HG03565 (cell line): Measurements from ENCODE around the gene EFEMP2.

Experiments
- ATAC-seq: cut with Tn5 transposase; IDR thresholded peaks from one replicate; pipeline ENCODE4 v1.9.1; 2021; ENCODE audit warnings: mild to moderate bottlenecking, moderate library complexity; ENCODE audit not compliant: unreplicated experiment

The EFEMP2 gene

DNA sequence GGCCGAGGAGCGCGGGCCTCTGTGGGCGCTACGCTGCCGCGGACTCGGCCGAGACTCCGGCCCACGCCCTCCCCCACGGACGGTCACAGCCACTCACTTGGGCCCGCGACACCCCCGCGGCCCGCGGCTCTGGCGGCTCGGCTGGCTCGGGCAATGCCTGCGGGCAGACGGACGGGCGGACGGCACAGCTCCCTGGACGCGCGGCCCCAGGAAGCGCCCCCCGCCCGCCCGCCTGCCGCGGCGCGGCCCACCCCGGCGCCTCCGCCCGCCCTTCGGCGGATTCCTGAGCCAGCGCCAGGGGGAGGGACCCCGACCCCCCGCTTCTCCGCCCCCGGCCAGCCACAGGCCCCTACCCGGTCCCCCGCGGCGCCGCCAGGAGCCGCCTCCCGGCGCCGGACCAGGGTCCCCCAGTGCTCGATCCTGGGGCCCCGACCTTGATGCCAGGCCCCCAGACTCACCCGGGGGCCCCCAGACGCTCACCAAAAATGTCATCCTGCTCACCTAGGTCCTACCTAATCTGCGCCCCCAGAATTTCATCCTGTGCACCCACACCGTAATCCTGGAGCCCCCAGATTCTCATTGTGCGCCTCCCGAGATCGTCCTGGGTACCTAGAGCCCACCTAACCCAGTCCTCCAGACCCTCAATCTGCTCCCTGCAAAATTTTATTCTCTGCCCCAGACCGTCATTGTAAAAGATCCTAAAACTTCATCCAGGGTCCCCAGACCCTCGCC lies at the start of gene EFEMP2:
TSS of gene EFEMP2 (minus strand) at position 215 of the 732 bp plus-strand sequence. CDS start 446 bp downstream, outside the sequence.
- ATAC-seq: no peak

DNA sequence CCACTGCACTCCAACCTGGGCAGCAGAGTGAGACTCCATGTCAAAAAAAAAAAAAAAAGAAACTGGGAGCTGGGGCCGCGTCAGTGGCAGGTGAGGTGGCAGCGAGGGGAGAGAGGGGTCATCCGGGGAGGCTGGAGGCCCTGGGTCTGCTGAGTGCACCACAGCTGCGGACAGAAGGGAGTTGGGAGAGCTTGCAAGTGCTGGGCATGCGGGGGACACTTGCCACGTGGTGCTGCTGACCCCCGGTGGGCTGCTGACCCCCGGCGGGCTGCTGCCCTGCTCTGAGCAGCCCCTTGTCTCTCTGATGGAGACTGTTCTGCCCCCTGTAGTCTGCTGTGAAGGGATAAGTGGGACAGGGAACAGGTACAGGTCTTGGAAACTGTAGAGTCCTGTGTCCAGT lies 49.3 kb upstream of the EFEMP2 start:
- no peak for ATAC-seq

GRCh38 chr11:65921033-65921555 lies 48.5 kb upstream of the EFEMP2 start:
- ATAC-seq: no peak

GRCh38 chr11:65920372-65920802 lies 47.8 kb upstream of the EFEMP2 start:
- ATAC-seq: no peak

- peak; percentile 24 for ATAC-seq
Observed at GRCh38 chr11:65919573-65920371, 47.2 kb upstream of the EFEMP2 start.

GRCh38 chr11:65919141-65919572 lies 46.6 kb upstream of the EFEMP2 start, which contains the start of gene DRAP1:
Gene DRAP1, plus strand, starts transcription at chr11:65919426. Its CDS starts 76 bp downstream, at chr11:65919502.
- peak; percentile 66 for ATAC-seq

DNA sequence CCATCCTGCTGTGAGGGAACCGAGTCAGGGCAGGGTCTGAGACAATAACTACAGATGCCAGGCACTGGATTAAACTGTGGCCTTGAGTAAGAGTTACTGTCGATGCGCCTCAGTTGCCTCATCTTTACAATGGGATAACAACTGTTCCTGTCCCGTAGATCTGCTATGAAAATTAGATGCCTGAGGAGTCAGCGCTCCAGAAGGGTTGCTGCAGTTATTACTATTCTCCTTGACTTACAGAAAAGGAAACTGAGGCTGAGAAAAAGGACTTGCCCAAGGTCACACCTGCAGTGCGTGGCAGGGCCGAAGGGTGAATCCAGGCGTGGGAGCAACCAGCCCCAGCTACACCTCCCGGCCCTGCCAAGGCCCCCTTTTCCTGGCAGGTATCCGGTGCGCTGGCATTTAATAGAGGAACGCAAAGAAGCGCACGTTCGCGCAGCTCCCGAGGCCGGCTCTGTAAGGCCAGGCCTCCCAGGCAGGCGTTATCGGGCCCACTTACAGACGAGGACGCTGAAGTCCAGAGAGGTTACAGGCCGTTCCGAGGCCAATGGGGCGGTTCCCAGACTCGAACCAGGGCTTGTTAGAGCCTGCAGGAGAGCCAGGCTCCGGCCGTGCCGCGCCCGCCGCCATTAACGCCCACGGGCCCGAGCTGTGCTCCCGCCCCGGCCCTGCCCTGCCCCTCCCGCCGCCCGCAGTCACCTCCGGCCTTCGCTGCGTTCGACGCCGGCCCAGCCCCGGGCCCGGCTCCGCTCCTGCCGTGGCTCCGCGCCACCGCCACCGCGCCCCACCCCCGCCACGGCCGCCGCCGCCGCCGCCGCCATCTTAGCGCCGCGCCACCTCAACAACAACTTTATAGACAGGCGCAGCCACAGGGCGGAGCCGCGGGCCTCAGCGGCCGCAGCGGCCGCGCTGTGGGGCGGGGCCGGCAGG lies 45.9 kb upstream of the EFEMP2 start, which contains the start of gene C11orf68:
TSS of gene C11orf68 (minus strand) at position 852 of the 930 bp plus-strand sequence. CDS start at position 821, 31 bp downstream.
- peak; percentile 32 for ATAC-seq

DNA sequence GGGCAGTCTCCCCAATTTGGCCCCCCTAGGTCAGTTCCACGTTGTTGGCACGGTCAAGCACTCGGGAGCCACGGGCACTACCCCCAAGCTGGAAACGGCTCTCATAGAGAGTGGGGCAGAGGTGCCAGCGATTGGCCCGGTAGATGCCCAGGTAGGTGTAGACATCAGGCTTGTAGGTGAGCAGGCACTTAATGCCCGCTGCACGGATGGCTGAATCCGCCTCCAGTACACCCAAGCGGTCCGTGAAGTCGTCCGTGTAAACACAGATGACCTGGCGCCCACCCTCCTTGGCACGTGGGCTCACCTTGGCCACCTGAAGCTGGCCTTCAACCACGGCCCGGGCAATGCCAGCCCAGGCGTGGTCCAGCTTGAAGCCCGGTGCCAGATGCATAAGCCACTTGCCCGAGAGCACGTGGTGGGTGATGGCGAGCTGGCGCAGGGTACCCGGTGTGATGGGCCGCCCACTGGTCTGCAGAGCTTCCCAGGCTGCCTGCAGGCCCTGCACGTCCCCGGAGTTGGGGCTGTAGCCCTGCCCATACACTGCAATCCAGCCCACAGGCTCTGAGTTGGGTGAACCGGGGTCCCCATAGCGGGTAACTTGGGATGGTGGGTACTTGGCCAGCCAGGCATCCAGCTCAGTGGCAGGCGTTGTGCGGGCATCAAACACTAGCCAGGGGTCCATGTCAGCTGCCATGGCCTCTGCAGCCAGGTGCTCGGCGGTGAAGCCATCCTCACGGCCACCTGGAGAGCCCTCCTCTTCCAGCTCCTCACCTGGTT lies 45.0 kb upstream of the EFEMP2 start:
- no peak for ATAC-seq

- ATAC-seq: no peak
Observed at GRCh38 chr11:65917077-65917433, 44.5 kb upstream of the EFEMP2 start.

DNA sequence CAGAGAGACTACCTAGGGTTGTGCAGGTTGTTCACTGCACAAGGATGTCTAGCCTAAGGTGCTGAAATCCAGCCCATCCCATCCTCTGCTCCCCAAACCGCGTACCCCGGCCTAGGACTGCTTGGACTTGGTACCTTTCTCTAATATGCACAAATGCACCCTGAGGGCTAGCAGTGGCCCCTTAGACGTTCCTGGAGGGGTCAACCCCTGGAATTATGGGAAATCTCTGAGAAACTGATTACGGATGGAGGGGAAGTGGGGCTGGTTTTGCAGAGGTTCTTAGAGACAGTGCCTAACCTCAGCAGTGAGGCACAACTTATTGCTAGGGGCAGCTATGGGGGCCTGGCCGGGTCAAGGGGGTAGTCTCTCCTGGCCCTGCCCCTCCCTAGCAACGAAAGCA lies 43.8 kb upstream of the EFEMP2 start:
- no peak for ATAC-seq

DNA sequence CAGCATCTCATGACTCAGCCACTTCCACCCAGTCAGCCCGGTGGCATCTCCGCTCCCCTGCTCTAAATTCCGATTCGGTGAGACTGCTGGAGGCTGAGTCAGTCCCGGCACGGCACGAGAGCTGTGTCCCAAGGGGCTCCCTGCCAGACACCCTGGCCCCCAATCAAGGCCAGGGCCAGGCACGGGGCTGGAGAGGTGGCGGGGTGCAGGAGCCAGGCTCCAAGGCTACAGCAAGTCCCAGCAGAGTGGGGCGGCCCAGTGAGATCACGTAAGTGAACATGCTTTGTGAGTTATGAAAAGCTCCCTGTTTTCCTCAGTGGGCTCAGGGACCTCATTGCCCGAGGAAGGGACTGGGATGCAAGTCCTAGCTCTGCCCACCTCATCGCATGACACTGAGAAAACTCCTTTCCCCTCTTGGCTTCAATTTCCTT lies 43.2 kb upstream of the EFEMP2 start:
- ATAC-seq: no peak

GRCh38 chr11:65915101-65915820 lies 42.7 kb upstream of the EFEMP2 start:
- no peak for ATAC-seq

DNA sequence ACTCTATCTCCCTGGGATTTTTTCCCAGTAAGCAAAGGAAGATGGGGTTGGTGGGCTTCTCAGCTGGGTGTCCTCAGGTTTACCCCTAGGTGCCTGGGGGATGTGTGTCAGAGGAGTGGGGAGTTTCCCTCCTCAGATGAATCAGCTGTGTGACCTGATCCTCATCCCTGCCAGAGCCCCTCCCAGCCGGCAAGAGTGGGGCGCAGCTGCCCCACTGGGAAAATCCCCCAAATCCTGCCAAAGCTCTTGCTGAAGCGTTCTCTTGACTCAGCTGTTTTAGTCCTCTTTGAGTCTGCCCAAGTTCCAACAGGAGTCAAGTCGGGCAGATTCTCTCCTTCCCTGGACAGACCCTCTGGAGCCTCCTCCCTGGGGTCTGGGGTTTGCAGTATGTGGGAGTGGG lies 40.2 kb upstream of the EFEMP2 start:
- ATAC-seq: no peak

DNA sequence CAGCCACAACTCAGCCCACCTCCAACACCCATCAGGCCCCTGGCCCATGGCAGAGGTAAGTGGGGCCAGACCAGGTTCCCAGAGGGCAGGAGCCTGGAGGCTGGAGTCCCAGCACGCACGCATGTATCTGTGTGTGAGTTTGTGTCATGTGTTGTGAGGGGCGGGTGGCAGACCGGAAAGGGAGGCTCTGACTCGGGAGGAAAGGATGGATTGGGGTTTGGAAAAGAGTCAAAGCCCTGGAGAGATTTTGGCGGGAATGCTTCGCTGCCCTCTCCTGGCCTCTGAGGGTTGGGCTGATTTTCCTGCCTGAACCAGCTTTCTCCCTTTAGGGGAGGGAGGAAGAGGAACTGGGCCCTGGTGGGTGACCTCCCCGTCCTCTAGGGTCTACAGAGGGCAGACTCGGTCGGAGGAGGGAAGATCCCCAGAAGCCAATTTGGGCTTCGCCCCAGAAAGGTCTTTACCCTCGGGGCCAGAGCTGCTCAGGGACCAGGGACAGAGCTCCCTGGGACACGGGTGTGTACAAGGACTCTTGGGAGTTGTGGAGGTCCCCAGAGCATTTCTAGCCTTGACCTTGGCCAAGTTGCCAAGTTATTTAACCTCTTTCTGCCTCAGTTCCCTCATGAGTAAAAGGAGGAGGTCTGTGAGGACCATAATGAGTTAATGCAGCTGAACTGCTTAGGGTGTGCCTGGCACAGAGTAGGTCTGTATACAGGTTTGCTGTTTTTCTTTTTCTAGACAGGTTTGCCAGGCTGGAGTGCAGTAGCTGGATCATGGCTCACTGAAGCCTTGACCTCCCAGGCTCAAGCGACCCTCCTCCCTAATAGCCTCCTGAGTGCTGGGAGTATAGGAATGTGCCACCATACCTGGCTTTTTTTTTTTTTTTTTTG lies 39.3 kb upstream of the EFEMP2 start:
- no peak for ATAC-seq

GRCh38 chr11:65907878-65908277 lies 35.3 kb upstream of the EFEMP2 start:
- ATAC-seq: no peak

DNA sequence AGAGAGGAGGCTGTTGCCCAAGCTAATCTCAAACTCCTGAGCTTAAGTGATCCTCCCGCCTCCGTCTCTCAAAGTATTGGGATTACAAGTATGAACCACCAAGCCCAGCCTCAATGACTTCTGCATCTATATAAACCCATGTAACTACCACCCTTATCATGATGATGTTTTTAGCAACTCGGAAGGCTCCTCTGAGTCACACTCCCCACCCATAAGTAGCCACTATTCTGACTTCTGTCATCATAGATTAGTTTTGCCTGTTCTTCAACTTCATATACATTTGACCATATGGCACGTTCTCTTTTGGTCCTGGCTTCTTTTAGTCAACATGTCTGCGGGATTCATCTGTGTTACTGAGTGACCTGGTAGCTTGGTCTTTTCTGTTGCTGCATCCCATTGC lies 34.0 kb upstream of the EFEMP2 start:
- no peak for ATAC-seq

- ATAC-seq: no peak
Observed at GRCh38 chr11:65903715-65904114, 31.1 kb upstream of the EFEMP2 start.

DNA sequence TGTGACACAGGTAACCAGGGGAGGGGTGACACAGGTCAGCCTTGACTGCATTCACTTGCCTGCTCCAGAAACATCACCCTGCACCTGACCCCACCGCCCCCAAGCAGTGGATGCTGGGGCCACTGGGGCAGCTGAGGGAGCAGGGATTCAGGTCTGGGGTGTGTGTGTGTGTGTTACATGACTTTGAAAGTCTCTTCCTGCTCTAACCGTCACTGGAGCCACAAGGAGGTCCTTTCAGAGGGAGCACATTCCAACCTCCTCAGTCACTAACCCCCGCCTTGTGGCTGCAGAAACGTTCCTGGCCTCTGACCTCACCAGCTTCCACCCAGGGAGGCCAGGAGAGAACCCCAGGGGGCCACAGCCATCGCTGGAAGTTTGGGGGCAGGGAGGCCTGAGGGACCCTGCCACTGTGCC lies 30.5 kb upstream of the EFEMP2 start:
- ATAC-seq: no peak
